Hematopoietic multipotent progenitor cell treated with erythropoietin and hydrocortisone succinate and interleukin-3 and kit ligand, for 4 days (in vitro differentiated cells): ENCODE results near the gene KCNQ4.
A peak's percentile ranks its signal among the peaks of the same experiment; 100 is the strongest.

ENCODE experiments used
- DNase-seq: peaks from one replicate; pipeline ENCODE4 v3.0.0-alpha.2; 2015

KCNQ4 gene

DNA sequence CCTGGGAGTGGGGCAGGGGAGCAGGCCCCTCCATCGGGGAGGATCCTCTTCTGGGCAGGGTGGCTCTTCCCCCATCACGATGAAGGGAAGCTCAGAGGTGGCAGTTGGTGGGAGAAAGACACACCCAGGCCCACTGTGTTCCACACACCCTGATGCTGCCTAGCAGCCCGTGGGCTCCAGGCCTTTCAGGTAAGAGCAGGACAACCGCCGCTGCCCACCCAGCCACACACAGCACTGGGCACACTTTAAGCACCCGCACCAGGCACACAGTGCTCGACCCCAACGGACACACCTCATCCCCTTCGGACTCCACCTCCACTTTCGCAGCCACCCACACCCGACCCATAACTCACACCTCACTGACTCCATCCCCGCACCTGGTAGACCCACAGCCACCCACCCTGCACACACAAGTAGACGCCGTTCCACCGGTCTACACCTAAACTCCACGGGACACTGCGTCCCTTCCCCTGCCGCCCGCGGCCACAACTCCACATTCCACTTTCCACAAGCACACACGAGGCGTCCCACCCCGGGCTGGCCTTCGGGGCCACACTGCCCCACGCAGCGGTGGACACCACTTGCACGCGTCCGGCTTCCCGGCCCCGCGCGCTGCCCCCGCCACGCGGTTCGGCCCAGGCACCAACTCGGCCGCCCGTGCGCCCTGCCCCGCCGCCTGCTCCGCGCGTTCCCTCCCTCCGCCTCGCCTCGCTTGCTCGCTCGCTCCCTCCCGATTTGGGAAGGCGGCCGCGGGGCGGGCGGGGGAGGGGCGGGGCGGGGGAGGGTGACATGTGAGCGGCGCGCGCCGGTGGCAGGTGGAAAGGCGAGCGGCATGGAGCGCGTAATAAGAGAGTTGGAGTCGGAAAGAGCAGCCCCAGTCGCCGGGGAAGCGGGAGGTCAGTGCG is at the start of gene KCNQ4:
TSS of gene KCNQ4 (plus strand) at position 787 of the 905 bp plus-strand sequence. CDS start 307 bp downstream, outside the sequence.
- DNase-seq = peak; percentile 66

- DNase-seq = peak; percentile 56
These were observed 48.5 kb upstream of the KCNQ4 start for GRCh38 chr1:40734882-40735628.

- no peak for DNase-seq
These were observed 47.5 kb upstream of the KCNQ4 start for GRCh38 chr1:40736085-40736531.

GRCh38 chr1:40738831-40739230 is 44.8 kb upstream of the KCNQ4 start:
- no peak for DNase-seq

- DNase-seq = no peak
These were observed 44.1 kb upstream of the KCNQ4 start for GRCh38 chr1:40739455-40740008.

- DNase-seq = no peak
These were observed 43.3 kb upstream of the KCNQ4 start for GRCh38 chr1:40740039-40740996.

DNA sequence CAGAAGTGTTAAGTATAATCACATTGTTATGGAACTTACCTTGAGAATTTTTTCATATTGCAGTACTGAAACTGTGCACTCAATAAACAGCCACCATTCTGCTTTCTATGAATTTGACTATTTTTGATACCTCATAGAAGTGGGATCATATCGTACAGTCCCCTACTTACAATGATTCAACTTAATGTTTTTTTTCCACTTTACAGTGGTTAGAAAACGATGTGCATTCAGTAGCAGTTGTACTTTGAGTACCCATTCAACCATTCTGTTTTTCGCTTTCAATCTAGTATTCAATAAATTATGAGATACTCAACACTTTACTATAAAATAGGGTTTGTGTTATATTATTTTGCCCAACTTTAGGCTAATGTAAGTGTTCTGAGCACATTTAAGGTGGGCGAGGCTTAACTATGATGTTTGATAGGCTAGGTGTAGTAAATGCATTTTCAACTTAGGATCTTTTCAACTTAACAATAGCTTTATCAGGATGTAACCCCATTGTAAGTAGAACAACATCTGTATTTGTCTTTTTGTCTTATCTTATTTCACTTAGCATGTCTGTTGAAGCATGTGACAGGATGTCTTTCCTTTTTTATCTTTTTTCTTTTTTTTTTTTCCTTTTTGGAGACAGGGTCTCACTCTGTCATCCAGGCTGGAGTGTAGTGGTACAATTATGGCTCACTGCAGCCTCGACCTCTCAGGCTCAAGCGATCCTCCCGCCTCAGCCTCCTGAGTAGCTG is 42.4 kb upstream of the KCNQ4 start:
- no peak for DNase-seq

DNA sequence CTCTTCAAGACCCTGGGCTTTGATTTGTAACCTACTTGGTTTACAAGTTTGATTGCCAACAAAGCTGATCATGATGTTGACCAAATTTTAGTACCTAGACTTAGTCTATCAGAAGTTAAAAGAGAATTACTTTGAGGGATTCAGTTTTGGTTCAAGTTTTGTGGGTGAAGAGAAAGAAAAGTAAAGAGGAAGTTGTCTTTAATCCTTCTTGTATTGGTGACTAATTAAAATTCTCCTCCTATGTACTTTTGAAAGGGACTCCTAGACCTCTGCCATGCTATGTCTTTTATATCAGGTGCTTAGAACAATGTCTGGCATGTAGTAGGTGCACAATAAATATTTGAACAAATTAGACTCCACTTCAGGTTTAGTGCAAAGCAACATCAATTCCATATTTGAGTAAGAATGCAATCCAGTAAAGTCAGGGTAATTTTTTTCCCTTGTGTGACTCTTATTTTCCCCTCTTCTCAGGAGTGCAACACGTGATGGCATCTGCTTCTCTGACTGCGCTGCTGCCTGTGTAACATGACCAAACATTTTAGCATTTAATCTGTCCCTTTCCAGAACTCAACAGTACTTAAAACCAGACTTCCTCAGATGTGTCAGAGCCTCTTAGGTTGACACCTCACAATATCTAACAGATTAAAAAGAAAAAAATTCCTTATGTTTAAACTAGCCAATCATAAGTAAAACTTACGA is 41.1 kb upstream of the KCNQ4 start:
- DNase-seq = peak; percentile 25

- no peak for DNase-seq
These were observed 40.1 kb upstream of the KCNQ4 start for GRCh38 chr1:40743452-40743851.

DNA sequence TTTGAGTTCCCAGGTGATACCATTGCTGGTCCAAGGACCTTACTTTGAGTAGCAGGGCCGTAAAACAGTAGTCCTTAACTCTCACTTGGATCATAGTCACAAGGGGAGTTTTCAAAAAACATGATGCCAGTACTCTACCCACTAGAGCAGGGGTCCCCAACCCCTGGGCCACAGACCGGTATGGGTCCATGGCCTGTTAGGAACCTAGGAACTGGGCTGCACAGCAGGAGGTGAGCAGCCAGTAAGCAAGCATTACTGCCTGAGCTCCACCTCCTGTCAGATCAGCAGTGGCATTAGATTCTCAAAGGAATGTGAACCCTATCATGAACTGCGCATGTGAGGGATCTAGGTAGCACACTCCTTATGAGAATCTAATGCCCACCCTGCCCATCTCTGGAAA is 39.7 kb upstream of the KCNQ4 start:
- no peak for DNase-seq

DNA sequence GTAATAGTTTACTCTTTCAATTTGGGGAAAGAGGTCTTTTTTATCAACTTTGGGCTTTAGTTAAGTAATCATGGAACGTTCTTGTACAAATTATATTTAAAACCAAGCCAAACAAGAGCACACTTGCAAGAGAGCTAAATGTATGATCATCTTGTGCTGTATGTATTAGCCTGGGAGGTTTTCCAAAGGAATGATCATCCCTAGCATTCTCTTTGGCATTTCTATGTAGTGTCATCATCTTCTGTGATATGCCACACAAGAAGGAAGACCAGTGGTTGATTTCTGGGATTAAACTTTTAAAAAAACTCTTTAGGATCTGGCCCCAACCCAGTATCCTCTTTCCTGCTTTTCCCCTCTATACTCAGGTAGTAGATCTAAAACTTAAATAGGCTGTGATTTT is 38.4 kb upstream of the KCNQ4 start:
- DNase-seq = no peak

DNA sequence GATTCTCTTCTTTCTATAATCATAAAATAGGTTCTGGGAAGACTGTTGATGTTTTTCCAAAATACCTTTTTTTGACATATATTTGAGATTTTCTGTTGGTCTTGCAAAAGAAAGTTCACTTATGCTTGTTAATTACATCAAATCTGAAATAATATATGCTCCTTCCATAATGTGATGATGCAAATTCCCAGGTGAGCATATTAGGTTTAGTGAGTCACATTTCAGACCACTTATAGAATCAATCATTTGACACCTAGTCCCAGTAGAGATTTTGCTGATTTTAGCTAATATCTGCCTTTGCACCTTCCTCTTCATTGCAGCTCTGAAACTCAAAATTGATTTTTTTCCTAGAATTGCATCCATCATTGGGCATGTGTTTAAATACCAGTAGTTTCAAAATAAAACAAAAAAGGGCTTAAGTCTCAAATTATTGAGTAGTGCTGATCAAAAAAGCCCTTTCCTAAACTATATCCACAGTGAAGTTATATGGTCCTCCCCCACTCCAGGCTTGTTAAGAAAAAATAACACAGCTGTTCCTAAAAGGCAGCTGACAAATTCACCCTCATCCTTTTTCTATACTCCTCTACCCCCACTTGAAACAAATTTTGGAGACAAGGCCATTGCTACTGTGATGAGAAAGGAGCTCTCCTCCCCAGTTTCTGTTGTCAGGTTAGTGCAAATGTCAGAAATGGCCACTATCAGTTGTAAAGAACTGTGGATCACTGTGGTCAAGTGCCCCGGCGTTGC is 37.1 kb upstream of the KCNQ4 start:
- no peak for DNase-seq

GRCh38 chr1:40748841-40749718 is 34.5 kb upstream of the KCNQ4 start:
- DNase-seq = no peak

DNA sequence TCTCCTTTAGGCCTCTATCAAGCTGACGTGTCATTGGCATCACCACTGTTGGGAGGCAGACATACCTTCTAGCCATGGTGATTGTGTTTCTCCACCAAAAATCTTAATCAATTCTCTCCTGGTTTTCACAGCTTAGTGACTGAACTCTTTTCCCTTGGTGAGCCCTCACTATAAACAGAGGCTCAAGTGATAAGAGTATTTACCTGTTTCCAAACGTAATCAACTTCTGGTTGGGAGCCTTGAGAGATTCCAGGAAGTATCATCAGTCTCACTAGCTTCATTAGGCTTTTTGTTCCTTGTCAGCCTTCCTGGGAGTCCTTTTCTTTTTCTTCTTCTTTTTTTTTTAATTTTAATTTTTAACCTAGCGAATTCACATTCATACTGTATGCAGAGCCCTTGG is 33.8 kb upstream of the KCNQ4 start:
- no peak for DNase-seq

GRCh38 chr1:40750451-40750908 is 33.1 kb upstream of the KCNQ4 start:
- DNase-seq = no peak

DNA sequence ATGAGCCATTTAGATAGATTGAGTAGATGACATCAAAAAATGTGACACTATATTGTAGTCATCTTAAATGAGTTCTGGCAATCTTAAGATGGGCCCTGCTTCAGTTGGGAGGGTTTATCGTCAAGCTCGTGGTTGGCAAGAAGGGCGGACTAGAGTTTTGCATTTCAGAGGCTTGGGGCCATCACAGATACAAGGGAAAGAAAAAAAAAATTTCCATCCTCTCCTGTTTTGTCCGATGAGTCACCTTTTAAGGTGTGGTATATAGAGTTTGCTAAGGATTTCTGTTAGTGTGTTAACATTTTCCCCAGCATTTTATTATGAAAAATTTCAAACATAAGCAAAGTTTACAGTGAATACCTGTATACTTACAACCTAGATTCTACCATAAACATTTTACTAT is 31.8 kb upstream of the KCNQ4 start:
- DNase-seq = no peak

GRCh38 chr1:40753142-40753882 is 30.3 kb upstream of the KCNQ4 start:
- DNase-seq = no peak

- DNase-seq = no peak
These were observed 29.4 kb upstream of the KCNQ4 start for GRCh38 chr1:40754201-40754600.
